Nephron progenitor cell (in vitro differentiated cells): ENCODE data around the gene TANK.
A peak's percentile ranks its signal among the peaks of the same experiment; 100 is the strongest.

Source experiments
- DNase-seq: peaks from one replicate; pipeline ENCODE4 v3.0.0; 2021
- H3K27ac Mint-ChIP-seq: 2 replicates; pipeline ENCODE4 v1.8.0; 2021; ENCODE audit warnings: mild to moderate bottlenecking, moderate library complexity, mixed read lengths
- H3K27me3 Mint-ChIP-seq: 2 replicates; pipeline ENCODE4 v1.8.0; 2021; ENCODE audit warnings: mild to moderate bottlenecking, low read depth, mixed read lengths; ENCODE audit not compliant: poor library complexity
- H3K36me3 Mint-ChIP-seq: 2 replicates; pipeline ENCODE4 v1.8.0; 2021; ENCODE audit warnings: low read depth, mixed read lengths
- H3K4me1 Mint-ChIP-seq: 2 replicates; pipeline ENCODE4 v1.8.0; 2021; ENCODE audit warnings: mixed read lengths
- H3K4me3 Mint-ChIP-seq: 2 replicates; pipeline ENCODE4 v1.8.0; 2021; ENCODE audit warnings: mild to moderate bottlenecking, moderate library complexity, mixed read lengths
- H3K9me3 Mint-ChIP-seq: 2 replicates; pipeline ENCODE4 v1.8.0; 2021; ENCODE audit warnings: mild to moderate bottlenecking, moderate library complexity, mixed read lengths
- TF ChIP-seq, protein P1 (sequence below): fragments of 200-600 bp; sonication (generic); IDR thresholded peaks from 2 replicates; pipeline ENCODE4 v1.5.0; 2021; ENCODE audit warnings: antibody characterized with exemption

Gene TANK

DNA sequence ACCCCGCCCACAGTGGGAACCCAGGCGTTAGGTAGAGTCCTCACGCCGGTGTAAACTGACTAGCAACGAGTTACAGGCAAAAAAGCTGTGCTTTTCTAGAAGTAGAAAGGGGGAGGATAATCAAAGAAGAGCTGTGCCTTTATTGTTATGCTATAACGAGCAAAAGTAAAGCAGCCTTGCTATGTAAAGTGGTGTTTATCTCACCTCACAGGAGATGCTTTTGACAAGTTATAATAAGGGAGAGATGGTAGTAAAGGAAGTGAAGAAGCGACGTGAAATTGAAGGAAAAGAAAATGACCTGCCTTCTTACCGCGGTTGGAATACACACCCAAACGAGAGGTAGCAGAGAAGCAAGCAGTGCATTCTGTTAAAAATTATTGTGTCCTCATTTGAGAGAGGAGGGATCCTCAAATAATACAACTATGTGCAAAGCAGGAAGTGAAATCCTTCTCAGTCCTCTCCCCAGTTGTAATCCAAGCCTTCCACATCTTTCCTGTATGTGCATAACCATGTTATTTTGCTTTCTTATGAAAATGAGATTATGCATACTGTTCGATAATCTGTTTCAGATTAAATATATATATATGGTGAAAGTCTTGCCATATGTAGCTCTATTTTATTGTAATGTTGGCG lies 962 bp downstream of the TANK start:
- peak overlapping the region; percentile 100 for H3K4me3 Mint-ChIP-seq
- peaks cover 21% of the 10 kb centered on the region for H3K36me3 Mint-ChIP-seq
- no peaks in the 10 kb centered on the region for H3K27me3 Mint-ChIP-seq
- peaks cover 29% of the 10 kb centered on the region for H3K4me1 Mint-ChIP-seq
- TF ChIP-seq, protein P1, sequence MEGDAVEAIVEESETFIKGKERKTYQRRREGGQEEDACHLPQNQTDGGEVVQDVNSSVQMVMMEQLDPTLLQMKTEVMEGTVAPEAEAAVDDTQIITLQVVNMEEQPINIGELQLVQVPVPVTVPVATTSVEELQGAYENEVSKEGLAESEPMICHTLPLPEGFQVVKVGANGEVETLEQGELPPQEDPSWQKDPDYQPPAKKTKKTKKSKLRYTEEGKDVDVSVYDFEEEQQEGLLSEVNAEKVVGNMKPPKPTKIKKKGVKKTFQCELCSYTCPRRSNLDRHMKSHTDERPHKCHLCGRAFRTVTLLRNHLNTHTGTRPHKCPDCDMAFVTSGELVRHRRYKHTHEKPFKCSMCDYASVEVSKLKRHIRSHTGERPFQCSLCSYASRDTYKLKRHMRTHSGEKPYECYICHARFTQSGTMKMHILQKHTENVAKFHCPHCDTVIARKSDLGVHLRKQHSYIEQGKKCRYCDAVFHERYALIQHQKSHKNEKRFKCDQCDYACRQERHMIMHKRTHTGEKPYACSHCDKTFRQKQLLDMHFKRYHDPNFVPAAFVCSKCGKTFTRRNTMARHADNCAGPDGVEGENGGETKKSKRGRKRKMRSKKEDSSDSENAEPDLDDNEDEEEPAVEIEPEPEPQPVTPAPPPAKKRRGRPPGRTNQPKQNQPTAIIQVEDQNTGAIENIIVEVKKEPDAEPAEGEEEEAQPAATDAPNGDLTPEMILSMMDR = no peak
- H3K9me3 Mint-ChIP-seq = no peaks in the 10 kb centered on the region
- DNase-seq = no peak
- H3K27ac Mint-ChIP-seq = peak overlapping the region; percentile 100

DNA sequence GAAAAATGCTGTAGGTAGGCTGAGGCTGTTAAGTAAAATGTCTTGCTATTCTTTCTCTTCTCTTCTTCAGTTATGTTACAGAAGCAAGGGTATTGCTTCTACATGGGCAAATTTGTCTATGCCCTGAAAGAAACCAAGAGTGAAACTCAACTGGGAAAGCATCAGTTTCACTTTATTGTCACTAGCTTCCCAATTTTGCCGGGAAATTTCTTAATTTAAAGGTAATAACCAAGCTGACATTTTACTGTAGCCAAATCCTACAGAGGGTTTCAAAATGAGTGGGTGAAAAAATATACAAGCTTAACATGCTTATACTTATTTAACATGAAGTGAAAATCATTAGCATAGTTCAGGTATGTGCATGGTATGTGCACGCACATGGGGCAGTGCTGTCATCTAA lies 3.2 kb downstream of the TANK start:
- H3K36me3 Mint-ChIP-seq = peaks cover 37% of the 10 kb centered on the region
- DNase-seq = no peak
- TF ChIP-seq, protein P1 = no peak
- H3K4me1 Mint-ChIP-seq = peaks cover 29% of the 10 kb centered on the region
- H3K4me3 Mint-ChIP-seq = no peak overlapping the region
- H3K27ac Mint-ChIP-seq = no peak overlapping the region
- H3K27me3 Mint-ChIP-seq = no peaks in the 10 kb centered on the region
- no peaks in the 10 kb centered on the region for H3K9me3 Mint-ChIP-seq

DNA sequence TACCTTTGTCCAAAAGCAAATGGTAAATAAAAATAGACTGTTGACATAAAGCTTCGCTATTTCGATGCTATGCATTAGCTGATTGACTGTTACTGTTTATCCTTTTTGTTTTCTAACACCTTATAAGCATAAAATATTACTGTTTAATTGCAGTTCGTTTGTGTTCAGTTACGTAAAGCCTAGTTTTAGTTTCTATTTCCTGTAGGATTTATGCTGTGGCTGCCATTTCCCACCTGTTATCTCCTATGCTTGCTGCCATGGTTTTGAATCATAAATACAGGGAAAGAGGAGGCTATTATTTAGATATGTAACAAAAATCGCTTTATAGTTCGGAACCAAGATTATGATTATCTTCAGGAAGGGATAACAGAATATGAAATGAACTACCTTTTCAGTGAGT lies 3.9 kb downstream of the TANK start:
- Mint-ChIP-seq H3K27me3 (no peaks in the 10 kb centered on the region), H3K4me3 (no peak overlapping the region), H3K36me3 (peaks cover 43% of the 10 kb centered on the region), H3K4me1 (peaks cover 29% of the 10 kb centered on the region), H3K9me3 (no peaks in the 10 kb centered on the region), H3K27ac (no peak overlapping the region)
- DNase-seq = no peak
- TF ChIP-seq, protein P1 = no peak

DNA sequence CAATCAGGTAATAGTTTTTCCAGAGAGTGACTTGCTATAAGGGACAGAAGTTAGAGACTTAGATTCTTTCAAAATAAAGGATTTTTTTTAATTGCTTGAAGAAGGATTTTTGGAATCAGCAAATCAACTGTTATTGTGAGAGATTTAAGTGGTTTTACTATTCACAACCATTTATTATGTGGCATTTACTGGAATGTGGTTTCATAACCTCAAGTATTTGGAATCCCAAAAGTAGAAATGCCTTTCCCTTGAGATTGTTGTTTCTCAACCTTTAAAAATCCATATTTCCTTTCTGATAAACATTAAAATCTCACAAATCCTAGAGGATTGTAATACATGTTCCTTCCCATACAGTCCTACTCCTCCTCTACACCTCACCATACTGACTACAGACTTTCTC lies 5.0 kb downstream of the TANK start:
- H3K4me3 Mint-ChIP-seq = no peak overlapping the region
- peaks cover 26% of the 10 kb centered on the region for H3K4me1 Mint-ChIP-seq
- H3K36me3 Mint-ChIP-seq = peaks cover 46% of the 10 kb centered on the region
- H3K9me3 Mint-ChIP-seq = no peaks in the 10 kb centered on the region
- no peak for DNase-seq
- TF ChIP-seq, protein P1 = no peak
- no peaks in the 10 kb centered on the region for H3K27me3 Mint-ChIP-seq
- H3K27ac Mint-ChIP-seq = no peak overlapping the region

GRCh38 chr2:161165811-161166210 lies 5.6 kb downstream of the TANK start:
- DNase-seq = no peak
- Mint-ChIP-seq H3K27ac (no peak overlapping the region), H3K27me3 (no peaks in the 10 kb centered on the region), H3K36me3 (peaks cover 50% of the 10 kb centered on the region), H3K4me1 (peaks cover 23% of the 10 kb centered on the region), H3K4me3 (no peak overlapping the region), H3K9me3 (no peaks in the 10 kb centered on the region)
- TF ChIP-seq, protein P1 = no peak
